Activated CD4-positive, alpha-beta T cell treated with anti-CD3 and anti-CD28 coated beads for 48 hours (primary cell): Measurements from ENCODE around the gene TMED5.

Source experiments
- DNase-seq: peaks from one replicate; pipeline ENCODE4 v3.0.0-alpha.2; 2020

Gene TMED5

GRCh38 chr1:93120614-93121013 lies 59.6 kb downstream of the TMED5 start:
- no peak for DNase-seq

DNA sequence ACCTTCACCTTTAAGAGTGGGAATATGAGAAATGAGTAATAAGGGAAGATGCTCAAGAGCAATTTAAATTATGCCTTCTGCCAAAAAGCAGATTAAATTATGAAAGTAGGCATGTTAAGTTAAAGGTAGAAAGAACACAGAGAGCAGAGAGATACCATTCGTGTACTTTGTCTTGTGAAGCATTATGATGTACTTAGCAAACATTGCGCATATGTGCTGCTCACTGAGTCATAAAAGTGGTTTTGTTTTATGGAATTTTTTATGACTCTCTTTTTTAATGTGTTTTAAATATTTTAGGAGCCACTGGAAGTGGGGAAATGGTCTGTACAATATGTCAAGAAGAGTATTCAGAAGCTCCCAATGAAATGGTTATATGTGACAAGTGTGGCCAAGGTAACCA lies 65.8 kb downstream of the TMED5 start:
- DNase-seq: no peak

GRCh38 chr1:93113127-93113526 lies 67.1 kb downstream of the TMED5 start:
- DNase-seq: no peak

GRCh38 chr1:93111561-93111960 lies 68.7 kb downstream of the TMED5 start:
- DNase-seq: no peak

DNA sequence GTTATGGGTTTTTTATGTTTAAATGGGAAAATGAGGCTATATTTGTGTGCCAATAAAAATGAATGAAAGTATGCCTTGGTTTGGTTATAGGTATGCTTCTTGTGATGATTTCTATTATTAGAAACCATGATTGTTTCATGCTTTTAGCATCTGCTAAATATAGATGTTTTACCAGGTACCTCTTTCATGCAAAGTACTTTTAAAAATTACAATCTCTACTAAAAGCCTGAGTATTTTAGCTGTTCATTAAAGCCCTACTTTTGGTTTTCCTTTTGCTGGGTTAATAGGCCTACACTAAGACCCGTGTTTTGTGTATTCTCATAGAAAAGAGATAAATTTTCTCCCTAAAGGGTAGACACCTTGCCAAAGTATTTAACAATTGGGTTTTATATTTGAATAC lies 69.1 kb downstream of the TMED5 start:
- DNase-seq: no peak

DNA sequence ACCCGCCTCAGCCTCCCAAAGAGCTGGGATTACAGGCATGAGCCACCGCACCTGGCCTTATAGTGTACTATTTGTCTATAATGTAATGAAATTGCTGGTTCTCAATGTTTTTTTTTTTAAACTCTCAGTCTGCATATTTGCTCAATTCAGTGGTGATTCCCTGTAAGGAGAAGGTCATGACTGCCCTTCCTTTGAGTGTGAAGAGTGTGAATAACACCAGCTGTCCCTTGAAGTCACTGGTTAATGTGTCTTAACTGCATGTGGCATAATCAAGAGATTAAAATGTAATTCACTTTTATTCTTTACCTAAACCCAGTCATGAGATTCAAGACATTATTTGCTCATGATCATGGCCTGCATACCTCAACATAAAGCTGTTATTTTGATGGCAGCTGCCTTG lies 70.6 kb downstream of the TMED5 start:
- DNase-seq: no peak

DNA sequence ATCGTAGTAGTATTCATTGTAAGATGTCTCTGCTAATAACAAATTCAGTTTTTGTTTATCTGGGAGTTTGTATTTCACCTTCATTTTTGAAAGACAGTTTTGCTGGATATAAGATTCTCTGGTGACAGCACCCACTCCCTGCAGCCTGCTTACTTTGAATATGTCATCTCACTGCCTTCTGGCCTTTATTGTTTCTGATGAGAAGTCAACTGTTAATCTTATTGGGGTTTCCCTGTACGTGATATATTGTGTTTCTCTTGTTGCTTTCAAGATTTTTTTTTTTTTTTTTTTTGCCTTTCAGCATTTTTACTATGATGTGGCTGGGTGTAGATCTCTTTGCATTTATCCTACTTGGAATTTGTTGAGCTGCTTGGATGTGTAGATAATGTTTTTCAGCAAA lies 71.9 kb downstream of the TMED5 start:
- no peak for DNase-seq

- no peak for DNase-seq
These were observed 72.8 kb downstream of the TMED5 start for GRCh38 chr1:93107395-93107794.

- DNase-seq: no peak
These were observed 74.0 kb downstream of the TMED5 start for GRCh38 chr1:93106226-93106625.

DNA sequence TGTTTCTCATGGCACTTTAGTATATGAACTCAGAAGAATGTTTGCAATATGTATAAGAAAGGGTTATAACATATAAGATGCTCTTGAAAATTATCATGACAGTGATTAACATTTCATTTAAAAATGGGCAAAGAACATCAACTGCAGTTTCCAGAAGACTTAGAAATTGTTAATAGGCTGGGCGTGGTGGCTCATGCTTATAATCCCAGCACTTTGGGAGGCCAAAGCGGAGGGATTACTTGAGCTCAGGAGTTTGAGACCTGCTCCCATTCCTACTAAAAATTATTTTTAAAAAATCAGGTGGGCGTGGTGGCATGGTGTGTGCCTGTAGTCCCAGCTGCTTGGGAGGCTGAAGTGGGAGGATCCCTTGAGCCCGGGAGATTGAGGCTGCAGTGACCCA lies 78.1 kb downstream of the TMED5 start:
- no peak for DNase-seq
